AG04450 (cell line): ENCODE measurements around the gene AUTS2. TPM values are rescaled to one million over a fixed set of nuclear protein-coding genes. Genes with fewer than 3 reads are reported as not detected.

Experiments used
- CTCF ChIA-PET: fragments of 300-600, 350-600 bp; formaldehyde crosslinking; extraction: SDS; loops from one replicate; lab custom pipeline; 2022; ENCODE audit warnings: antibody characterized with exemption, inconsistent platforms; lab: Charles Lee
- POLR2A ChIA-PET: fragments of 350-600 bp; formaldehyde crosslinking; extraction: SDS; loops from one replicate; lab custom pipeline; 2021; ENCODE audit warnings: antibody characterized with exemption, inconsistent platforms; lab: Yijun Ruan, JAX
- DNase-seq: peaks from one replicate; pipeline ENCODE4 v3.0.0-alpha.2; 2011; ENCODE audit warnings: low read depth, low spot score
- H3K27ac ChIP-seq: one replicate; pipeline ENCODE4 v1.5.1; 2012; ENCODE audit warnings: low read depth, low read length, control low read depth
- H3K27me3 ChIP-seq: one replicate; pipeline ENCODE4 v1.6.0; 2012; ENCODE audit warnings: low read length; ENCODE audit not compliant: control insufficient read depth, insufficient read depth
- H3K4me3 ChIP-seq: 2 replicates; pipeline ENCODE4 v1.5.1; 2011; ENCODE audit warnings: mild to moderate bottlenecking, low read depth, low read length, control low read depth
- H3K9me3 ChIP-seq: 2 replicates; pipeline ENCODE4 v1.5.1; 2012; ENCODE audit warnings: low read length; ENCODE audit not compliant: control insufficient read depth, insufficient read depth
- CTCF ChIP-seq: IDR thresholded peaks from 2 replicates; pipeline ENCODE4 v1.5.1; 2011; ENCODE audit warnings: low read depth, low read length, control low read depth, inconsistent platforms
- polyA plus RNA-seq: library from polyadenylated mRNA; depleted of rRNA; stranded (reverse); fragments of >200 nt; gene quantifications from 2 replicates; pipeline ENCODE4 v1.2.3, GENCODE V29; 2011

AUTS2 gene
- polyA plus RNA-seq, 1 experiment, result 1.5 TPM

- no peak for DNase-seq
- no peak overlapping the region for H3K27ac ChIP-seq
- no peaks in the 10 kb centered on the region for H3K27me3 ChIP-seq
- POLR2A ChIA-PET, result no interaction called here
- no peak for TF ChIP-seq CTCF
- CTCF ChIA-PET, result no interaction called here
- H3K4me3 ChIP-seq, result no peak overlapping the region
- no peaks in the 10 kb centered on the region for H3K9me3 ChIP-seq
Measured at GRCh38 chr7:70352088-70352487, 753.8 kb downstream of the AUTS2 start.

- H3K27ac ChIP-seq, result no peak overlapping the region
- DNase-seq, result no peak
- H3K27me3 ChIP-seq, result no peaks in the 10 kb centered on the region
- H3K4me3 ChIP-seq, result no peak overlapping the region
- CTCF ChIA-PET, result no interaction called here
- POLR2A ChIA-PET, result no interaction called here
- no peak for TF ChIP-seq CTCF
- H3K9me3 ChIP-seq, result no peaks in the 10 kb centered on the region
Measured at GRCh38 chr7:70352906-70353305, 754.6 kb downstream of the AUTS2 start.

DNA sequence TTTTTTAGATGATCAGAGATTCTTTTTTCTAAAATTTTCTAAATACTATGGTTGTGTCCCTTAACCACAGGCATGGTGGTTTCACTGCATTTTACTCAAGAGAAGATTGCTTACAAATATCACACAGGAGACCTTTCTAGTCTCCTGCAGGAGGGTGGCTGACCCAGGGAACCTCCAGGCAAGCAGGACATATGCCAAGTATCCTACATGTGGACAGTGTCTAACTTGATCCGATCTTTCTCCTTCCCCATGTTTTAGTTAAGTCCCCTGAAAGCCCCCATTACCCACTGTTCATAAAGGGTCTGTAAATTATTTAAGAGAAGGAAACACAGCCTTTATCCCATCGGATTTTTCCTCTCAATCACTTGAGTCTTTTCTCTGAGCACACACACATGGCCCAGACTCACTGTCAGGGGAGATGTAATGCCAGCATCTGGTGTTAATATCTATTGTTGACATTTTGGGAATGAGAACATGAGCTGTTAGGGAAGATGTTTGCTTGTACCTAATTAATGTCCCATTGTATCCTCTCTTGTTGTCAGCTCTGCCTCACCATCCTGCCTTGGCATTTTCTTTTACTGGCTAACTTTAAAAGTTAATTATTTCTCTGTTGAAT lies 755.2 kb downstream of the AUTS2 start:
- CTCF ChIA-PET, result no interaction called here
- POLR2A ChIA-PET, result no interaction called here
- Histone ChIP-seq H3K27me3 (no peaks in the 10 kb centered on the region), H3K9me3 (no peaks in the 10 kb centered on the region), H3K27ac (no peak overlapping the region), H3K4me3 (no peak overlapping the region)
- DNase-seq, result no peak
- TF ChIP-seq CTCF, result no peak

DNA sequence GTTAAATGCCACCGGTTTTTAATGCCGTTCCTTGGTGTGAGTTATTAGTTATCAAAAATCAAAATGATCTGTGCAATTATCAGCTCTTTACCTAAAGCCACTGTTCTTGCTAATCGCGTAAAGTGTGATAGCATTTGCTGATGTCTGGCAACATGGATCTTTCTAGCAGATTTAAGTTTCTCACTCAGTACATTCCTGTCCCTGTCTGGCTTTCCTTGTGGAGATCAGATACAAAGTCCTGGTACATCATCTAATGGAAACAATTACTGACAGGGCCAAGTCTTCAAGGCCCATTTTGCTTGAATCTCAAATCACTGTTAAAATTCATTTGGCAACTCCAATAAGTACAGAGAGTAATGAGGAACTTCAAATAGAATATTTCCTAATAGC lies 755.7 kb downstream of the AUTS2 start:
- H3K27me3 ChIP-seq, result no peaks in the 10 kb centered on the region
- H3K4me3 ChIP-seq, result no peak overlapping the region
- no peaks in the 10 kb centered on the region for H3K9me3 ChIP-seq
- POLR2A ChIA-PET, result no interaction called here
- DNase-seq, result no peak
- CTCF ChIA-PET, result no interaction called here
- H3K27ac ChIP-seq, result no peak overlapping the region
- TF ChIP-seq CTCF, result no peak

- no peak overlapping the region for H3K27ac ChIP-seq
- CTCF ChIA-PET, result no interaction called here
- H3K9me3 ChIP-seq, result no peaks in the 10 kb centered on the region
- no peaks in the 10 kb centered on the region for H3K27me3 ChIP-seq
- no peak overlapping the region for H3K4me3 ChIP-seq
- POLR2A ChIA-PET, result no interaction called here
- no peak for DNase-seq
- TF ChIP-seq CTCF, result no peak
Measured at GRCh38 chr7:70354409-70355169, 756.3 kb downstream of the AUTS2 start.
